AG04449 (cell line): ENCODE data around the gene CREBRF.
"Not testable (repeated sequence)": the region's sequence is repeated elsewhere in the genome, so short reads cannot be mapped to it uniquely, and the experiment has no call there.

Source experiments
- CTCF ChIA-PET: fragments of 350-600 bp; formaldehyde crosslinking; extraction: SDS; loops from one replicate; lab custom pipeline; 2021; ENCODE audit warnings: antibody characterized with exemption; lab: Yijun Ruan, JAX
- POLR2A ChIA-PET: fragments of 400-600, 350-600 bp; formaldehyde crosslinking; extraction: SDS; loops from one replicate; lab custom pipeline; 2020; ENCODE audit warnings: antibody characterized with exemption, inconsistent platforms; lab: Yijun Ruan, JAX
- DNase-seq: peaks from one replicate; pipeline ENCODE4 v3.0.0-alpha.2; 2010; ENCODE audit warnings: low read depth, low spot score
- H3K4me3 ChIP-seq: 2 replicates; pipeline ENCODE4 v1.5.1; 2011; ENCODE audit warnings: low read depth, mild to moderate bottlenecking, control low read depth, low read length
- CTCF ChIP-seq: IDR thresholded peaks from one replicate; pipeline ENCODE4 v1.5.1; 2011; ENCODE audit warnings: mild to moderate bottlenecking, moderate library complexity, low read length, control low read depth, inconsistent platforms; ENCODE audit not compliant: insufficient read depth; ENCODE audit errors: missing control alignments

The CREBRF gene

GRCh38 chr5:173123416-173123815, 67.3 kb downstream of the CREBRF start:
- DNase-seq, result peak; percentile 31
- POLR2A ChIA-PET, result no interaction called here
- CTCF ChIA-PET, result no interaction called here
- TF ChIP-seq CTCF, result no peak
- H3K4me3 ChIP-seq, result no peak overlapping the region

GRCh38 chr5:173132166-173132565, 76.0 kb downstream of the CREBRF start:
- POLR2A ChIA-PET, H3K4me3 ChIP-seq, DNase-seq: not testable (repeated sequence)
- CTCF ChIA-PET, result interaction anchor here (1.2 kb wide), 1 partner anchor 13 kb away, joined by 5 read pairs; the partner anchor contains the start of gene BNIP1

- H3K4me3 ChIP-seq, result no peak overlapping the region
- POLR2A ChIA-PET, result no interaction called here
- DNase-seq, result no peak
- no peak for TF ChIP-seq CTCF
- CTCF ChIA-PET, result interaction anchor here (1.1 to 1.7 kb wide), 2 partner anchors 160 to 161 kb away, joined by 3 to 4 read pairs; no protein-coding TSS in a partner anchor
Measured at GRCh38 chr5:173138707-173139106, 82.6 kb downstream of the CREBRF start.

GRCh38 chr5:173139631-173140030, 83.5 kb downstream of the CREBRF start:
- DNase-seq, result no peak
- TF ChIP-seq CTCF, result no peak
- H3K4me3 ChIP-seq, result no peak overlapping the region
- CTCF ChIA-PET, result interaction anchor here (1.1 to 2.6 kb wide), 3 partner anchors 9 to 162 kb away, joined by 3 to 9 read pairs (median 4); no protein-coding TSS in a partner anchor
- POLR2A ChIA-PET, result no interaction called here

GRCh38 chr5:173140769-173141168, 84.6 kb downstream of the CREBRF start:
- DNase-seq, result no peak
- ChIA-PET CTCF (interaction anchor here (0.8 to 2.6 kb wide), 2 partner anchors 10 to 162 kb away, joined by 4 to 9 read pairs; no protein-coding TSS in a partner anchor), POLR2A (no interaction called here)
- no peak for TF ChIP-seq CTCF
- H3K4me3 ChIP-seq, result no peak overlapping the region

GRCh38 chr5:173143567-173143966, 87.4 kb downstream of the CREBRF start:
- CTCF ChIA-PET, result interaction anchor here (0.6 to 4.3 kb wide), 11 partner anchors 8 to 437 kb away, joined by 3 to 27 read pairs (median 9); partner anchors contain the start of gene ATP6V0E1
- POLR2A ChIA-PET, result no interaction called here
- no peak overlapping the region for H3K4me3 ChIP-seq
- DNase-seq, result no peak
- TF ChIP-seq CTCF, result no peak
